Measurements from ENCODE around the gene GREB1.

The GREB1 gene

DNA sequence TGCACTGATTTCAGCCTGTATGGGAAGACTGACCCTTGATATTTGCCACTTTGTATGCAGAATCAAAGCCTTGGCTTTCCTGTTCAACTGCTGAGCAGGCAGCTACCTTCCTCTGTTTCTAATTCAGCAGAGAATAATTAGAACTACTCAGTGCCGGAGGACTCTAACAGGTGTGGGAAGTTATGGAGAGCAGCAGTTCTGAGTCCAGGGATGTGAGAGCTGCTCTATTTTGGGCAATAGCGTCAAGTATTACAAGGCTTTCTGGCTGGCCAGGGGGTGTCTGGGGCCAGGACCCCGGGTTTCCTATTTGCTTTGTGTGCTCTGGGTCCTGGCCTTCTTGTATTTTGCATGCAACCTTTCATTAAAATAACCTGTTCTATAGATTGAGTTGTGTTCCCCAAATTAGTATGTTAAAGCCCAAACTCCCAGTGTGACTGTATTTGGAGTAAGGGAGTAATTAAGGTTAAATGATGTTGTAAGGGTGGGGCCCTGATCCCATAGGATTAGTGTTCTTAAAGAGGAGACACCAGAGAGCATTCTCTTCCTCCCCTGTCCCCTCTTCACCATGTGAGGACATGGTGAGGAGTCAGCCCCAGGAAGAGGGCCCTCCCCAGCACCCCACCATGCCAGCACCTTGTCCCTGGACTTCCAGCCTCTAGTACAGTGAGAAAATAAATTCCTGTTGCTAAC lies 141.7 kb downstream of the GREB1 start:
- H3K27ac ChIP-seq, result no peak overlapping the region
- H3K36me3 ChIP-seq, result no peaks in the 10 kb centered on the region
- H3K27me3 ChIP-seq (ENCODE audit: insufficient read depth, low read depth, severe bottlenecking), result no peaks in the 10 kb centered on the region
- DNase-seq, result peak; percentile 3
- TF ChIP-seq, protein P1, sequence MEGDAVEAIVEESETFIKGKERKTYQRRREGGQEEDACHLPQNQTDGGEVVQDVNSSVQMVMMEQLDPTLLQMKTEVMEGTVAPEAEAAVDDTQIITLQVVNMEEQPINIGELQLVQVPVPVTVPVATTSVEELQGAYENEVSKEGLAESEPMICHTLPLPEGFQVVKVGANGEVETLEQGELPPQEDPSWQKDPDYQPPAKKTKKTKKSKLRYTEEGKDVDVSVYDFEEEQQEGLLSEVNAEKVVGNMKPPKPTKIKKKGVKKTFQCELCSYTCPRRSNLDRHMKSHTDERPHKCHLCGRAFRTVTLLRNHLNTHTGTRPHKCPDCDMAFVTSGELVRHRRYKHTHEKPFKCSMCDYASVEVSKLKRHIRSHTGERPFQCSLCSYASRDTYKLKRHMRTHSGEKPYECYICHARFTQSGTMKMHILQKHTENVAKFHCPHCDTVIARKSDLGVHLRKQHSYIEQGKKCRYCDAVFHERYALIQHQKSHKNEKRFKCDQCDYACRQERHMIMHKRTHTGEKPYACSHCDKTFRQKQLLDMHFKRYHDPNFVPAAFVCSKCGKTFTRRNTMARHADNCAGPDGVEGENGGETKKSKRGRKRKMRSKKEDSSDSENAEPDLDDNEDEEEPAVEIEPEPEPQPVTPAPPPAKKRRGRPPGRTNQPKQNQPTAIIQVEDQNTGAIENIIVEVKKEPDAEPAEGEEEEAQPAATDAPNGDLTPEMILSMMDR (IDR thresholded peaks at IDR 0.05; ENCODE audit: low read depth, low read length), result no peak
- no peaks in the 10 kb centered on the region for H3K9me3 ChIP-seq (ENCODE audit: severe bottlenecking)
- no peak overlapping the region for H3K4me3 ChIP-seq (ENCODE audit: low read depth, low read length)

DNA sequence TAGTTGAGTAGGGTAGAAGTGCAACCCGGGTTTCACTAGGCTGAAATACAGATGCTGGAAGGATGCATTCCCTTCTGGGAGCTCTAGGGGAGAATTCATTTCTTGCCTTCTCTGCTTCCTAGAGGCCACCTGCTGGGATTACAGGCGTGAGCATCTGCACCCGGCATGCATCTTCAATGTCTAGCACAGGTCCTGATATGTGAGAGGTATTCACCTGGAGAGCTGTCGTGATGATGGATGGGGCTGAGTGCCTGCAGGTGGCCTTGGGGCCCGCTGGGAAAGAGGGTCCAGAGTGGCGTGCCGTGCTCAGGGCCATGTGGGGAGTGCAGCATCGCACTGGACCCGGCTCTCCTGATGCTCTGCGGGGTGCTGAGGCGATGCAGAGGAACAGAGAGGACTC lies 142.8 kb downstream of the GREB1 start:
- H3K9me3 ChIP-seq (ENCODE audit: severe bottlenecking), result no peaks in the 10 kb centered on the region
- H3K4me3 ChIP-seq (ENCODE audit: low read depth, low read length), result no peak overlapping the region
- TF ChIP-seq, protein P1 (IDR thresholded peaks at IDR 0.05; ENCODE audit: low read depth, low read length), result peak; percentile 43; the same call in 1 of the 2 replicates
- H3K27ac ChIP-seq, result no peak overlapping the region
- no peaks in the 10 kb centered on the region for H3K27me3 ChIP-seq (ENCODE audit: insufficient read depth, low read depth, severe bottlenecking)
- no peaks in the 10 kb centered on the region for H3K36me3 ChIP-seq
- DNase-seq, result peak; percentile 20

DNA sequence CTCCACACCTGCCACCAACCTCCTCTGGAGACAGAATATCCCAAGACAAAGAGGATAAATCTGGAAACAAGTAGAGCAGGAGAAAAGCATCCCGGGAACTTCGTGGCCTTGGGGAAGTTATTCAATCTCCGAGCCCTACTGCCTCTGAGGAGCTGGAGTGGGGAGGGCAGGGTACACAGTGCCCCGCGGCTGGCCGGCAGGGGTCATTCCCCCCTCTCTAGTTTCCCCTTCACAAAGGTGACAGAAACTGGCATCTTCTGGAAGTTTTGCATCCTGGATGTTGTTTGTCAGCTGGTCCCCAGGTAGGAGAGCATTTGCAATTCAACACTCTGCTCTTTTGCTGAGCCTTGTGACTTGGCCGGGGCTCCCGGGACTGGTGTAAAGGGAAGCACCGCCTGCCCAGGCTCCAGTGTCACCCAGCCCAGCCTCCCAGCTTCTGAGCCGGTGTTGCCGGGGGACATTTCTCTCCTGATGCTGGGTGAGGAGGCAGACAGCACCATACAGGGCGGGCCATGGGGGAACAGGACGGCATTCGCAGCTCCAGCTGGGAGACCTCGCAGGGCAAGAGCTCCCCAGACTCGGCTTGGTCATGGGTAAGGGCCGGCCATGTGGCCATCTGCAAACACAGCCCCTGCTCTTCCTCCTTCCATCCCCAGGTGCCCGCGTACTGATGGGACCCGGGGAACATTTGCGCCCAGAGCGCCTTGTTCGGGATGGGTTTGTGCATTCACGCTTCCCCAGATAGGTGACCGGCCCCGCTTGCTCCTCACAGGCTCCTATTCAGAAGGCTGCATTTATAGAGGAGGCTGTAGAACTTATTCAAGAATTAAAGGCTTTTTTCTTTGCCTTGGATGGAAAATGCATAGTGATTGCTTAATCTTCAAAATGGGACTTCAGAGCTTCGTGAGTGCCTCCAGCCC lies 143.6 kb downstream of the GREB1 start:
- DNase-seq, result peak; percentile 8
- H3K9me3 ChIP-seq (ENCODE audit: severe bottlenecking), result no peaks in the 10 kb centered on the region
- no peaks in the 10 kb centered on the region for H3K36me3 ChIP-seq
- H3K27ac ChIP-seq, result no peak overlapping the region
- H3K4me3 ChIP-seq (ENCODE audit: low read depth, low read length), result no peak overlapping the region
- TF ChIP-seq, protein P1 (IDR thresholded peaks at IDR 0.05; ENCODE audit: low read depth, low read length), result no peak
- no peaks in the 10 kb centered on the region for H3K27me3 ChIP-seq (ENCODE audit: insufficient read depth, low read depth, severe bottlenecking)

DNA sequence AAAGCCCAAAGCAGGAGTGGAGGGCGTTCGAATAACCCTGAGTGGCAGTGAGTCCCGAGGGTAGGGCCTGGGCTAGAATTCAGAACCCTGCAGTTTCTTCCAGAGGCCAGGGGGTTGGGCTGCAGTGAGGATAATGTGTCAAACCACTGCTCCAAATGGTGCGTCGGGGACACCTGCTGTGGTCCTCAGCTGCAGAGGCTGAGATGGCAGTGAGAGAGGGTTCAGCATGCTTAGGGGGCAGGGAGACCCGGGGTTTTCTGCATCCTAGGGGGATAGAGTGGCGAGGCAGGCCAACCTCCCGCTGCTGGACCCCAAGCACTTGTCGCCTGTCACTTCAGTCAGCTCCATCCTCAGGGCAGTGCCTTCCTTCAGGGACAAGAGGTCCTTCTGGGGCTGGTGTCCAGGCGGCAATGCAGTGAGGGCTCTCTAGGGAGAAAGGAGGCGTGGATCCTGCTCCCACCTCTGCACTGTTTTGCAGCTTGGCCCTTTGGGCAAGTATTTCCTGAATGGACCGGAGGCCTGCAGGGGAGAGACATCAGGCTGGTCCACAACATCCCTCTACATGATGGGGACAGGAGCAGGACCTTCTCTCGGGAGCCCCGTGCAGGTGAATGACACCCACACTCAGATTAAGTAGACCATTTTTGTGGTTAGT lies 144.6 kb downstream of the GREB1 start:
- H3K27ac ChIP-seq, result no peak overlapping the region
- TF ChIP-seq, protein P1 (IDR thresholded peaks at IDR 0.05; ENCODE audit: low read depth, low read length), result no peak
- H3K27me3 ChIP-seq (ENCODE audit: insufficient read depth, low read depth, severe bottlenecking), result no peaks in the 10 kb centered on the region
- no peaks in the 10 kb centered on the region for H3K9me3 ChIP-seq (ENCODE audit: severe bottlenecking)
- DNase-seq, result peak; percentile 46
- H3K36me3 ChIP-seq, result no peaks in the 10 kb centered on the region
- H3K4me3 ChIP-seq (ENCODE audit: low read depth, low read length), result no peak overlapping the region

DNA sequence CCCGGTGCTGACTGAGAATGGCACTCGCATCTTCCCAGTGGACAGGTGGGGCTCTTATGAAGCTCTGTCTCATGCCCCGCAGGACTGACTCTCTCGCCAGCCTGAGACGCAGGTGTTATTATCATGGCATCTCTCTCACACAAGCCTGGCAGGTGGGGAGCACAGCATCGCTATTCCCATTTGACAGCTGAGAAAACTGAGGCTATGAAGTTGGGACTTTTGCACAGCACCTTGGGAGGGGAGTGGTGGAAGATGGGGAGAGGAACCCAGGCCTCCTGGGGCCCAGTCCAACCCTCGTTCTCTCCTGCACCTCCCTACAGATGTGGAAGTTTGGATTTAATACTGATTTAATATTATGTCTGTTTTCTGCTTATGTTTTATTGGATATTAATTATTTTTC lies 145.2 kb downstream of the GREB1 start:
- TF ChIP-seq, protein P1 (IDR thresholded peaks at IDR 0.05; ENCODE audit: low read depth, low read length), result no peak
- no peaks in the 10 kb centered on the region for H3K27me3 ChIP-seq (ENCODE audit: insufficient read depth, low read depth, severe bottlenecking)

More for the DNA sequence above, 145.2 kb downstream of the GREB1 start:
- Histone ChIP-seq H3K9me3 (ENCODE audit: severe bottlenecking) (no peaks in the 10 kb centered on the region), H3K36me3 (no peaks in the 10 kb centered on the region), H3K27ac (peak overlapping the region; percentile 80), H3K4me3 (ENCODE audit: low read depth, low read length) (no peak overlapping the region)
- DNase-seq, result peak; percentile 8

All from WERI-Rb-1 (cell line).